CD14-positive monocyte (primary cell): Measurements from ENCODE around the gene EEF1A1. TPM values are rescaled to one million over a fixed set of nuclear protein-coding genes. Genes with fewer than 3 reads are reported as not detected.

Experiments
- DNase-seq, 3 donors: peaks; one replicate each; pipeline ENCODE4 v3.0.0-alpha.2; 2011 to 2022
- H2AFZ ChIP-seq: 2 replicates; pipeline ENCODE4 v1.6.0; 2012; ENCODE audit warnings: mild to moderate bottlenecking, low read depth, low read length, inconsistent platforms; ENCODE audit not compliant: insufficient read depth, poor library complexity, severe bottlenecking
- H3K27ac ChIP-seq, 2 donors: 1 replicate in 1 of 2; 2 replicates in 1 of 2; pipeline ENCODE4 v1.5.1; 2012 to 2013; ENCODE audit warnings: low read length in 2 of 2, control low read depth in 1 of 2, inconsistent platforms in 1 of 2, low read depth in 1 of 2, mild to moderate bottlenecking in 1 of 2
- H3K27me3 ChIP-seq, 2 donors: one replicate each; pipeline versions ENCODE4 v1.6.0 to v1.6.1; 2011 to 2013; ENCODE audit warnings: low read length in 2 of 2; ENCODE audit not compliant: control insufficient read depth in 2 of 2, insufficient read depth in 2 of 2
- H3K36me3 ChIP-seq, 2 donors: replicated peaks in 1 of 2; 1 replicate in 1 of 2; 2 replicates in 1 of 2; pipeline versions ENCODE4 v1.5.1 to v1.6.1; 2012 to 2013; ENCODE audit warnings: low read length in 2 of 2, control low read depth in 1 of 2, inconsistent platforms in 1 of 2, mild to moderate bottlenecking in 1 of 2; ENCODE audit not compliant: insufficient read depth in 2 of 2, control insufficient read depth in 1 of 2
- H3K4me1 ChIP-seq, 2 donors: 1 replicate in 1 of 2; 2 replicates in 1 of 2; pipeline versions ENCODE4 v1.5.1 to v1.6.1; 2012 to 2013; ENCODE audit warnings: low read length in 2 of 2, control low read depth in 1 of 2, inconsistent platforms in 1 of 2, mild to moderate bottlenecking in 1 of 2, moderate library complexity in 1 of 2; ENCODE audit not compliant: insufficient read depth in 2 of 2, control insufficient read depth in 1 of 2
- H3K4me2 ChIP-seq: replicated peaks from 2 replicates; pipeline ENCODE3; 2012; ENCODE audit warnings: low read length, moderate library complexity, mild to moderate bottlenecking; ENCODE audit not compliant: poor library complexity, severe bottlenecking; ENCODE audit errors: extremely low read depth
- H3K4me3 ChIP-seq, 3 experiments: fragments of 200-600 bp in 1 of 3; sonication (generic) in 1 of 3; replicated peaks in 1 of 3; 1 replicate in 2 of 3; 2 replicates in 1 of 3; pipeline ENCODE4 v1.5.1; 2011 to 2013; ENCODE audit warnings: low read length in 3 of 3, mild to moderate bottlenecking in 3 of 3, control low read depth in 2 of 3, low read depth in 2 of 3, inconsistent platforms in 1 of 3, moderate library complexity in 1 of 3
- H3K79me2 ChIP-seq: 2 replicates; pipeline ENCODE4 v1.6.0; 2012; ENCODE audit warnings: mild to moderate bottlenecking, control low read depth, inconsistent platforms, low read length, moderate library complexity; ENCODE audit not compliant: insufficient read depth
- H3K9ac ChIP-seq: 2 replicates; pipeline ENCODE4 v1.6.0; 2017; ENCODE audit warnings: low read length, mild to moderate bottlenecking; ENCODE audit not compliant: insufficient read depth, poor library complexity, severe bottlenecking
- H3K9me3 ChIP-seq, 2 donors: replicated peaks in 1 of 2; 1 replicate in 1 of 2; 2 replicates in 1 of 2; pipeline versions ENCODE4 v1.5.1 to v1.6.1; 2012 to 2013; ENCODE audit warnings: low read length in 2 of 2, control low read depth in 1 of 2; ENCODE audit not compliant: control insufficient read depth in 1 of 2, insufficient read depth in 1 of 2
- H4K20me1 ChIP-seq: 2 replicates; pipeline ENCODE4 v1.6.0; 2012; ENCODE audit warnings: mild to moderate bottlenecking, low read length, control low read depth, moderate library complexity; ENCODE audit not compliant: insufficient read depth
- H3K27ac Mint-ChIP-seq, 7 donors: one replicate each; pipeline ENCODE4 v1.8.0; 2020; ENCODE audit warnings: mild to moderate bottlenecking in 7 of 7, mixed read lengths in 7 of 7, moderate library complexity in 6 of 7, inconsistent platforms in 2 of 7
- H3K27me3 Mint-ChIP-seq, 3 donors: one replicate each; pipeline ENCODE4 v1.8.0; 2021 to 2022; ENCODE audit warnings: low read depth in 3 of 3, mild to moderate bottlenecking in 3 of 3, mixed read lengths in 3 of 3, moderate library complexity in 3 of 3, inconsistent platforms in 1 of 3
- H3K36me3 Mint-ChIP-seq, 2 donors: one replicate each; pipeline ENCODE4 v1.8.0; 2020; ENCODE audit warnings: mixed read lengths in 2 of 2, inconsistent platforms in 1 of 2, mild to moderate bottlenecking in 1 of 2
- H3K4me1 Mint-ChIP-seq: one replicate; pipeline ENCODE4 v1.8.0; 2020; ENCODE audit warnings: mild to moderate bottlenecking, mixed read lengths
- H3K4me3 Mint-ChIP-seq, 2 donors: one replicate each; pipeline ENCODE4 v1.8.0; 2020; ENCODE audit warnings: mild to moderate bottlenecking in 2 of 2, mixed read lengths in 2 of 2, moderate library complexity in 1 of 2
- H3K9me3 Mint-ChIP-seq, 7 donors: one replicate each; pipeline ENCODE4 v1.8.0; 2020 to 2022; ENCODE audit warnings: mixed read lengths in 7 of 7, mild to moderate bottlenecking in 6 of 7, moderate library complexity in 6 of 7, inconsistent platforms in 2 of 7
- CTCF ChIP-seq: fragments of 200-600 bp; IDR thresholded peaks from one replicate; pipeline ENCODE4 v1.8.0; 2022; ENCODE audit warnings: antibody characterized with exemption, mild to moderate bottlenecking
- WGBS: methylation state at CpG from one replicate; pipeline ENCODE4 v1.1.5; 2013; ENCODE audit warnings: missing lambda C conversion rate; ENCODE audit not compliant: insufficient coverage; 5-methylcytosine and 5-hydroxymethylcytosine counted together
- intact Hi-C, 2 donors: fragments of 100-400 bp; cut with micrococcal nuclease; formaldehyde crosslinking; loops; one replicate each; pipeline versions ENCODE4 v1.15.0 to v1.15.1; 2023
- polyA plus RNA-seq, 3 donors: library from polyadenylated mRNA; depleted of rRNA in 1 of 3; unstranded in 2 of 3; stranded (reverse) in 1 of 3; fragments of 300-500 nt in 2 of 3; fragments of >200 nt in 1 of 3; fragmentation: Illumina TruSeq in 2 of 3; gene quantifications; 1 replicate in 2 of 3; 2 replicates in 1 of 3; pipeline ENCODE4 v1.2.3, GENCODE V29; 2012 to 2021

EEF1A1 gene
- polyA plus RNA-seq, 3 donors = 5,292 to 7,368 (median 5,586) TPM

- H3K27me3 ChIP-seq = no peaks in the 10 kb centered on the region
- H3K4me2 ChIP-seq = no peak overlapping the region
- no peaks in the 10 kb centered on the region for H4K20me1 ChIP-seq
- Mint-ChIP-seq H3K27me3 (no peaks in the 10 kb centered on the region), H3K9me3 (no peaks in the 10 kb centered on the region), H3K4me3 (no peak overlapping the region), H3K4me1 (peaks cover 14% of the 10 kb centered on the region), H3K36me3 (no peaks in the 10 kb centered on the region), H3K27ac (no peak overlapping the region)
- H3K9ac ChIP-seq = no peak overlapping the region
- H3K4me3 ChIP-seq = no peak overlapping the region
- 86% methylated on average over 1 of the region's 10 CpGs for WGBS
- intact Hi-C loops = no loop called here
- no peak overlapping the region for H3K27ac ChIP-seq
- DNase-seq = no peak
- H3K9me3 ChIP-seq = no peaks in the 10 kb centered on the region
- no peaks in the 10 kb centered on the region for H3K79me2 ChIP-seq
- TF ChIP-seq CTCF = no peak
- no peak overlapping the region for H2AFZ ChIP-seq
- no peaks in the 10 kb centered on the region for H3K36me3 ChIP-seq
- H3K4me1 ChIP-seq = peaks cover 8 to 12% of the 10 kb centered on the region in 2 donors
Measured at GRCh38 chr6:73538116-73538779, 17.4 kb upstream of the EEF1A1 start.

GRCh38 chr6:73537677-73538076 is 16.8 kb upstream of the EEF1A1 start:
- Mint-ChIP-seq H3K27me3 (peaks cover 0 to 2% (median 0%) of the 10 kb centered on the region in 3 donors), H3K4me1 (peaks cover 14% of the 10 kb centered on the region), H3K27ac (no peak overlapping the region), H3K9me3 (no peaks in the 10 kb centered on the region), H3K36me3 (no peaks in the 10 kb centered on the region), H3K4me3 (no peak overlapping the region)
- no peak overlapping the region for H3K9ac ChIP-seq
- H4K20me1 ChIP-seq = no peaks in the 10 kb centered on the region
- H3K79me2 ChIP-seq = no peaks in the 10 kb centered on the region
- H2AFZ ChIP-seq = no peak overlapping the region
- no peak overlapping the region for H3K27ac ChIP-seq
- WGBS = 100% methylated on average over 3 of the region's 3 CpGs
- intact Hi-C loops = no loop called here
- DNase-seq = no peak
- no peaks in the 10 kb centered on the region for H3K27me3 ChIP-seq
- no peaks in the 10 kb centered on the region for H3K9me3 ChIP-seq
- peaks cover 8 to 12% of the 10 kb centered on the region in 2 donors for H3K4me1 ChIP-seq
- H3K4me3 ChIP-seq = no peak overlapping the region
- no peak overlapping the region for H3K4me2 ChIP-seq
- no peaks in the 10 kb centered on the region for H3K36me3 ChIP-seq
- no peak for TF ChIP-seq CTCF
